GM21529 (cell line): ENCODE data around the gene CKM.
"Not testable (repeated sequence)": the region's sequence is repeated elsewhere in the genome, so short reads cannot be mapped to it uniquely, and the experiment has no call there.

ENCODE experiments used
- ATAC-seq: cut with Tn5 transposase; IDR thresholded peaks from one replicate; pipeline ENCODE4 v1.9.1; 2021; ENCODE audit not compliant: unreplicated experiment

The CKM gene

DNA sequence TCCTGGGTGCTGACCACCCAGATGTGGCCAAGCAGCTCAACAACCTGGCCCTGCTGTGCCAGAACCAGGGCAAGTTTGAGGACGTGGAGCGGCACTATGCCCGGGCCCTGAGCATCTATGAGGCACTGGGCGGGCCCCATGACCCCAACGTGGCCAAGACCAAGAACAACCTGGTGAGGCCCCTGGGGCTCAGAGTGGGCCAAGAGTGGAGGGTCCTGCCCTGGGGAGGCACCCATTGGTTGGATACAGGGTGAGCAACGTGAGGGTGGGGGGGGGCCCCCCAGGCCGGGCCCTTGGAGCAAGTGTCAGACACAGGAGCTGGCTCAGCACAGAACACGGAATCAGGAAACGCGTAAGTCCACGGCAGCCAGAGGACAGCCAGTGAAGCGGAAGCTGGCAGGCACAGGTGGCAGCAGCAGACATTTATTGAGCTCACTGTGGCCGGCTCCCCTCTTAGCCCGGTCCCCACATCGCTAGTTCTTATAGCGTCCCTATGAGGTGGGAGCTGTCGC lies 26.8 kb upstream of the CKM start:
- ATAC-seq: no peak

DNA sequence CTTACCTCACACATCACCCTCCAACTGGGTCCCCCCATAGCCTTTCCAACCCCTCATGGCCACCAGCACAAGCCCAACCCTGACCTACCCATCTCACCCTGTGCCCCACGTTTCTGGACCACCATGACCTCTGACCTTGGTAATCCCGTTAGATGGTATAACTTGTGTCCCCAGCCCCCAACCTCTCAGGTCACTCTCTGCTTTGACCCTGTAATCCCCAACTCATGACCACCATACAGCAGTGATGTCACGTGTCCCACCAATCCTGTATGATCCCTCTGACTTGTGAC lies 26.4 kb upstream of the CKM start:
- no peak for ATAC-seq

DNA sequence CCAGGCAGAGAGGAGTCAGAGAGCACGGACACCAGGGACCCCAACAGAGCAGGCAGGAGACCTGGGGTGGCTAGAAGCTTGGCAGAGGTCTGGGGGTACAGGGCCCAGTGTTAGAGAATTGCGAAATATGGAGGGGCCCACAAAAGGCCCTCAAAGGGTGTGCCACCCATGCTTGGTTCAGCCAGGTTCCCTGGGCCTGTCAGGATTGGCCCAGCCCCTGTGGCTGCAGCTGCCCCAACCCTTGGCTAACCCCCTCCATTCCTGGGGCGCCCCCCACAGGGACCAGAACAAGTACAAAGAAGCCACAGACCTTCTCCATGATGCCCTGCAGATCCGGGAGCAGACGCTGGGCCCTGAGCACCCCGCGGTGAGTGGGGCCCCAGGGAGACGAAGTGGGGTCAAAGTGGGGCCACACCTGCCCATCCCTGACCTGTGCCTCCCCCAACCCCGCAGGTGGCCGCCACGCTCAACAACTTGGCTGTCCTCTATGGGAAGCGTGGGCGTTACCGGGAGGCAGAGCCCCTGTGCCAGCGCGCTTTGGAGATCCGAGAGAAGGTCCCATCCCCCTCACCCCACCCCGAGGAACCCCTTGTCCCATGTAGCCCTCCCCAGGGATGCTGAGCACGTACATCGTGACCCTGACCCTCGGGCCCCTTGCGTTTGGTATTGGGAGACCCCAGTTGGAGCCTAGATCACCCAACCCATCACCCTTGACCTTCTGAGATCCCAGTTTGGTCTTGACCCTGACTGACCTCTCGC lies 25.9 kb upstream of the CKM start:
- ATAC-seq: no peak

DNA sequence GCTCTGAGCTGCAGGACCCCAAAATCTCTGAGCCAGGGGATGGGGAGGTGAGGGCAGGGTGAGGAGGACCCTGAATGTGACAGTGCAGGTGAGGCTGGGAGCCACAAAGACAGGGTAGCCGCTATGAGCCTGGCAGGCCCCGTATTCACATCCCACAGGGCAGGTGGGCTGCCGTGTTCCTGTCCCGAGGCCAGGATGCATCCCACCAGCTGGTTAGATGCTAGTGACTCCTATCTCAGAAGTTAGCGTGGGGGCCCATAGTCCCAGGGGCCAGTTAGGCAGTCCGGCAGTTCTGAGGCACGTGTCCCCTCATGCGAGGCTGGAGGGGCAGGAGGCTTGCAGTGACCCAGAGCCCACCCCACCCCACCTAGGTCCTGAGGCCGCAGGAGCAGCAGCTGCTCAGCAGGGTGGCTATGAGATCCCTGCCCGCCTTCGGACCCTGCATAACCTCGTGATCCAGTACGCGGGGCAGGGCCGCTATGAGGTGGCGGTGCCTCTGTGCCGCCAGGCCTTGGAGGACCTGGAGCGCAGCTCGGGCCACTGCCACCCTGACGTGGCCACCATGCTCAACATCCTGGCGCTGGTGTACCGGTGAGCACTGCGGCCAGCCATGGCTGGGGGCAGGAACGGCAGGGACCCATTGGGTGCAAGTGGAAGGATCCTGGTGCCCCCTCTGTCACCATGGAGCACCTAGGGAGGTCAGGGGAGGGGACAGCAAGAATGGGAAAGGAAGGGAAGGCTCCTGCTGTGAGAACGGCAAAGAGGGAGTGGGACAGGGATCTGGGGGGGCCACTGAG lies 25.1 kb upstream of the CKM start:
- no peak for ATAC-seq

DNA sequence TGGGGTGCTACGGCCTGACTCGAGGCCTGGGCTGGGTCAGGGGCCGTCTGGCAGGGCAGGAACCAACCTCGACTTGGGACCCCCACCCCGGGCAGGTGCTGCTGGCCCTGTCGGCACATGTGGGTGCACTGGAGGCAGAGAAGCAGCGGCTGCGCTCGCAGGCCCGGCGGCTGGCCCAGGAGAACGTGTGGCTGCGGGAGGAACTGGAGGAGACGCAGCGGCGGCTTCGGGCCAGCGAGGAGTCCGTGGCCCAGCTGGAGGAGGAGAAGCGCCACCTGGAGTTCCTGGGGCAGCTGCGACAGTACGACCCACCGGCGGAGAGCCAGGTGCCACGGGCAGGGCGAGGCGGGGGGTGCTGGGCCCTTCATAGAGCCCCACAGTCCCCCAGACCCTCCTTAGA lies 23.8 kb upstream of the CKM start:
- ATAC-seq: no peak

DNA sequence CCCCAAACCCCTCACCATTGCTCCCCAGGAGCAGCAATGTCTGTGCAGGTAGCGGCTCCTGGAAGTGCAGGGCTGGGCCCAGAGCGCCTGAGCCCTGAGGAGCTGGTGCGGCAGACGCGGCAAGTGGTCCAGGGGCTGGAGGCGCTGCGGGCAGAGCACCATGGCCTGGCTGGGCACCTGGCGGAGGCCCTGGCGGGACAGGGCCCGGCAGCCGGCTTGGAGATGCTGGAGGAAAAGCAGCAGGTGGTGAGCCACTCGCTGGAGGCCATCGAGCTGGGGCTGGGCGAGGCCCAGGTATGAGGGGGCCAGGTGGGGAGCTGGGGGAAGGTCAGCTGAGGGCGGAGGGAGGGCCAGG lies 22.8 kb upstream of the CKM start:
- ATAC-seq: no peak

DNA sequence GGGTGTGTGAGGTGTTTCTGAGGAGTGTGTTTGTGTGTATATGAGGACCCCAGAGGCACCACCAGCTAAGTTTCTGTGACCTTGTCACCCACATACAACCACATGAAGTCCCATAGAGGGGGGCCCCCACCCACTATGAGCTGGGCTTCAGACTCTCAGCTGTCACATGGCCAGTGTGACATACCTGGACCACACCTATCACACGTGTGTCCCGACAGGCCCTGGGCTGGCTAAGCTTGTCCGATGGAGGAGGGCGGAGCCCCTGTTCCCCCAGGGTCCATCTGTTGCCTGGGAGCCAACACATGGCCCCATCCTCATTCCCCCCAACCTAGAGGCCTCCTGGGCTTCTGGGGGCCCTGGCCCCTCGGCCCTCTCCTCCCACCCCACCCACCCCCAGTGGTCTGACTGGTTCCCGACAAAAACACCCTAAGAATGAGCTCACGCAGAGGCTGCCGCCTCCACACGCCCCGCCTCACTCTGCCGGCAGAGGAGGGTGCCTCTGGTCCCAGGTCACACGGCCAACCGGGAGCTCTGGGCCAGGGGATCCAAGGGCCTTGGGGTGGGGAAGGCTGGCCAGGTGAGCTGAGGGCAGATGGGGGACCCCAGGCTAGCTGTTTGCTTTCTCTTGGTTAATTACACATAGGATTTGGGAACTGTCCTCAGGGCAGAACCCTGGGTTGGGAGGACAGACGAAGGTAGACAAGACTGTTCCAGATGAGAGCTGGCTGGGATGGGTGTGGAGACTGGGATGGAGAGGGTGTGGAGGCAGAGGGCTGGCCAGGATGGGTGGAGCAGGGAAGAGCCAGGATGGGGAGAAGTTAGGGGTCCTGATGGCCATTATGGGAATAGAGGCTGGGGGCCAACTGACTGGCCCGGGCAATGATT lies 22.2 kb upstream of the CKM start:
- ATAC-seq: no peak

DNA sequence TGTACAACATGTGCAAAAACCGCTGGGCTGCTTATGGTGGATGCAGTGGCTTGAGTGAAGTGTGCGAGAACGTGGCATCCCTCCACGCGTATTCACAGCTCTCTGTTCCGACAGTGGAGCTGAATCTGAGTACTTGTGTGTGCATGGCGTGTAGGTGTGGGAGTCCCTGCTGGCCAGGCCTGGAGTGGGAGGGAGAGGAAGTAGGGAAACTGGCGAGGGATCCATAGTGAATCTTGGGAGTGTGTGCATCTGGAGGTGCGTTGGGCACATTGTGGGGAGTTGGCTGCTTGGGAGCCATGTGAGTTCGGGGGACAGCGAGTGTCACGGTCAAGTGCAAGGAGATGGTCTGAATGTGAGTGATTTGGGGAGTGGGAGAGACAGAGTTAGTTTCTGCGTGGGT lies 20.2 kb upstream of the CKM start:
- no peak for ATAC-seq

DNA sequence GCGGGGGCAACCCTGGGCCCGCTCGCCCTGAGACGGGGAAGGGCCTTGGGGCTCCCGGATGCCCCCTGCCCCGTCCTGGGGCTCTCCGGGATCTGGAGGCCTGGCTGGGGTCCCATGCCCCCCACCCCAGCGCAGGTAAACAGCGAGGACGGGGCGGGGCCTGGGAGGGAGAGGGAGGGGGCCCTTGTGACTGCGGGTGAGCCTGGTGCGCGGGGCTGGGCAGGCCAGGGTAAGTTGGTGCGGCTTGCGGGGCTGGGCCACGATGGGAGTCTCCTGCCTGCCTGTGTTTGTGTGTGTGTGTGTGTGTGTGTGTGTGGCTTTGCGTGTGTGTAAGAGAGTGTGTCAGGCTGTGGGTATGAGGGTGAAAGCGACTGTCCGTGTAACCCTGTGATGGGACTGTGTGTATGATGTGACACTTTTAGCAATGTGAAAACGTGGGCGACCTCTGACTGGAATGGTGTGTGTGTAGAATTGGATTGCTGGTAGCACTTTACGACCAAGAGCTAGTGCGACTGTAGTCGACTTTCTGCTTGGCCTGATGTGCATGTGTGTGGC lies 18.3 kb upstream of the CKM start:
- no peak for ATAC-seq

DNA sequence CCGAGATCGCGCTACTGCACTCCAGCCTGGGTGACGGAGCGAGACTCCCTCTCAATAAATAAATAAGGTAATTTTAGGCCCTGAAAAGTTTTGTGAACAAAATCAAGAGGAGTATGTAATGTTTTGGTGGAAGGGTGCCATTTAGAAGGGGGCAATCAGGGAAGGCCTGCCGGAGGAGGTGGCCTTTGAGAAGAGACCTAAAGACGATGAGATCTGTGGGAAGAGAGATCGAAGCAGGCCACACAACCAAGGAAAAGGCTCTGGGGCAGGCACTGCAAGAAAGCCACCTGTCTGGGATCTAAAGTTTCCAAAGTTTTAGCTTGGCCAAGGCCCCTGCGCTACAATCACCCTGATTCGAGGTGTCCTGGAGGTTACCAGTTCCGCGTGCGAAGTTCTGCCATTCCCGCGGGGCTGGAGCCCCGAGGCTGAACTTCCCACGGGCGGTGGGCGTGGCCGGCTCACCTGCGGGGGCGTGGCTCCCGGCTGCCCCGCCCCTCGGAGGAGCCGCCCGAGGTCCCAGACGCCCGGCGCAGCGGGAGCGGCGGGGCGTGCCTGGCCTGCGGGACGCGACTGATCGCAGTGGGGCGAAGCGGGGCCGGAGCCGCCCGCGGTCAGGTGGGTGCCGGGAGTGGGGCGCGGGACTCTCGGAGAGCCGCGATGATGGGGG lies 17.7 kb upstream of the CKM start, which contains the start of gene KLC3:
Gene KLC3, plus strand, starts transcription at position 519 of the 667 bp plus-strand sequence. CDS start 4,792 bp downstream, outside the sequence.
- no peak for ATAC-seq

DNA sequence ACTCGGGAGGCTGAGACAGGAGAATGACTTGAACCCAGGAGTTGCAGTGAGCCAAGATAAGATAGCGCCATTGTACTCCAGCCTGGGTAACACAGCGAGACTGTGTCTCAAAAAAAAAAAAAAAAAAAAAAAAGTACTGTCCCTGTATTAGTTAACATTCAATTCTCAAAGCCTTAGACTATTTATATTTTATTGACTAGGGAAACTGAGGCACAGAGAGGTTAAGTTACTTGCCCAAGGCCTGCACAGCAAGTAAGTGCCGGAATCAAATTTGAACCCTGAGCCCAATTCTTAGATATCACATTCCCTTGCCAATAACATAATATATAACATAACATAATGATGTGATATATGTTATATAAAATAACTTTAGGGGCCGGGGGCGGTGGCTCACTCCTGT lies 17.0 kb upstream of the CKM start:
- no peak for ATAC-seq

DNA sequence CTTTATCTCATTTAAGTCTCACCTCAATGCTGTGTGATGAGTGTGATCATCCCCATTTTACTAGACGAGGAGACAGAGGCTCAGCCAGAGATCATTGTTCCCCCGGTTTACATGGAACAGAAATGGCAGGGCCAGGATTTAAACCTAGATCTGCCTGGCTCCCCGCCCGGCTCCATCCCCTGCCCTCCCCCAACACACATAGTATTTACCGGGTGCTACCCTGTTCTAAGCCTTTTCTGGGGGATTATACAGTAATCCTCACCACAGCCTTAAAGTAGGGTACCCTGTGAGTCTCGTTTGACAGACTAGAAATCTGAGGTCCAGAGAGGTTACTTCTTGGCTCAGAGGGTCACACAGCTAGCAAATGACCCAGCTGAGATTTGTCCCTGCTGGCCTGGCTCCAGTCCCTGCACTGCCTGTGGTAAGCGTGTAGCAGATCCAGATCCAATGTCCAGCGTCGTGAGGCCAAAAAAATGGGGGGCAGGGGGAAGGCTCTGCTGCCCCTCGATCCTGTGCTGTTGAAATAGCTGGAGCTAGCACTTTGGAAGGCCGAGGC lies 14.1 kb upstream of the CKM start:
- no peak for ATAC-seq

DNA sequence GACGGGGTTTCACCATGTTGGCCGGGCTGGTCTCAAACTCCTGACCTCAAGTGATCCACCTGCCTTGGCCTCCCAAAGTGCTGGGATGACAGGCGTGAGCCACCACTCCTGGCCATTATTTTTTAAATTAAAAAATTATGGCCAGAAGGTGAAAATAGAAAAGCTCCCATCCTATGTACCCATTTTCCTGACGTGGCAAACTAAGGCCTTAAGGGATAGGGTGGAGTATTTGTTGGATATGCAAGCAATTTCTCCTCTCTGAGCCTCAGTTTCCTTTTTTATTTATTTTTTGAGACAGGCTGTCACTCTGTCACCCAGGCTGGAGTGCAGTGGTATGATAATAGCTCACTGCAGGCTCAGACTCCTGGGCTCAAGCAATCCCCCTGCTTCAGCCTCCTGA lies 12.2 kb upstream of the CKM start:
- ATAC-seq: not testable (repeated sequence)

DNA sequence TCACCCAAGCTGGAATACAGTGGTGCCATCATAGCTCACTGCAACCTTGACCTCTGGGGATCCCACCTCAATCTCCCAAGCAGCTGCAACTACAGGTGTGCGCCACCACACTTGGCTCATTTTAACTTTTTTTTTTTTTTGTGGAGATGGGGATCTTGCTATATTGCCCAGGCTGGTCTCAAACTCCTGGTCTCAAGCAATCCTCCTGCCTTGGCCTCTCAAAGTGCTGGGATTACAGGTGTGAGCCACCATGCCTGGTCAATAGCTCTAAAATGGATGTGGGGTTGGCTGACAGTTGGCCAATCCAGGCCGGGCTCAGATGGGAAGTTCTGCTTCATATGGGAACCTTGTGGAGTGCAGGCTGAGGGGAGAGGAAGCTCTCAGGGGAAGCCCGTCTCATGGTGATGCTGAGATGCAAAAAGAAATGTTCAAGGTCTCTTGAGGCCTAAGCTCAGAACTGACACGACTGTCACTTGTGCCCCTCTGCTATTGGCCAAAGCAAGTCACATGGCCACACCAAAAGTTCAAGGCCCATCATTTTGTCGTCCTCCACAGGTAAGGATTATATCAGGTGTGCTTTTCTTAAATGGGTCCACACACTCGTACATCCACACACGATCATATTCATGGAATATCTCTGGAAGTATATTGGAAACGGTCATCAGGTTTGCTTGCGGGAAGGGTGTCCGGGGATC lies 11.1 kb upstream of the CKM start:
- ATAC-seq: no peak

DNA sequence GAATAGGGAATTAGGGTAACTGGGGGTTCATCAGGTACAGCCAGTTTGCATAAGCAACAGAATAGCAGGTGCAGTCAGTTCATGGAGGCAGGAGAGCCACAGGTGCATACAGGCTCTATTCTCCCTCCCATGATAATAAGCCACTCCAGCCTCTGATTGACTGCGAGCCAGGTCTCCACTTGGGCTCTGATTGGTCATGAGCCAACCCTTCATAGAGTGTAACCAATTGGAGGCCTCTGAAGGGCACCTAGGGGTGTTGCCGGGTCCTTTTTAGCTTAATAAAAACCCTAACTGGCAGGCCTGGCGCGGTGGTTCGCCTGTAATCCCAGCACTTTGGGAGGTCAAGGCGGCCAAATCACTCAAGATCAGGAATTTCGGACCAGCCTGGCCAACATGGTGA lies 8.7 kb upstream of the CKM start:
- ATAC-seq: no peak

DNA sequence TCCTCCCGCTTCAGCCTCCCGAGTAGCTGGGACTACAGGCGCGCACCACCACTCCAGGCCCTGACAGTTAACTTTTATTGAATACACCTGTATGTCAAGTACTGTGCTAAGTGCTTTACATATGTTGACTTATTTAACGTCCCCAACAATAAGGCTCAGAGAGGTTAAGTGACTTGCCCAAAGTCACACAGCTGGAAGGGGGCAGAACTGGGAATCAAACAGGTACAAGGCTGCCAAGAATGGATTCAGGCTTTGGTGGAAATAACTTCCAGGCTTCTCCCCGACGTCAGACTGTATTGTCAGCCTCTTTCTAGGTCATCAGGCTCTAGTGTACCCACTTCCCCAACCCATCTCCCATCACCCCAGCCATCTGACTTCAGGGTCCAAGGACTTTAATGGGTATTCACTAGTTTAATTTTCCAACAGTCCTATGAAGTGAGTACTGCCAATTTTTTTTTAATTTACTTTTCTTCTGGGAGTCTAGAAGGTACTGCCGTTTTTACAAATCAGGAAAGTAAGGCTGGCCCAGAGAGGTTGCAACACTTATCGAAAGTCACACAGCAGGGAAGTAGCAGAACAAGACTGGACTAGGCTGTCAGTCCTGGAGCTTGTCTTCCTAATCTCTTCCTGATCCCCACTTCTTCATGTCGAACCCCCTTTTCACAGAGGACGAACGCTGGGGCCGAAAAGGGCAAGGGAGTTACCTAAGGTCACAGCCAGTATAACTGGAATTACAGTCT lies 4.9 kb upstream of the CKM start:
- ATAC-seq: no peak

DNA sequence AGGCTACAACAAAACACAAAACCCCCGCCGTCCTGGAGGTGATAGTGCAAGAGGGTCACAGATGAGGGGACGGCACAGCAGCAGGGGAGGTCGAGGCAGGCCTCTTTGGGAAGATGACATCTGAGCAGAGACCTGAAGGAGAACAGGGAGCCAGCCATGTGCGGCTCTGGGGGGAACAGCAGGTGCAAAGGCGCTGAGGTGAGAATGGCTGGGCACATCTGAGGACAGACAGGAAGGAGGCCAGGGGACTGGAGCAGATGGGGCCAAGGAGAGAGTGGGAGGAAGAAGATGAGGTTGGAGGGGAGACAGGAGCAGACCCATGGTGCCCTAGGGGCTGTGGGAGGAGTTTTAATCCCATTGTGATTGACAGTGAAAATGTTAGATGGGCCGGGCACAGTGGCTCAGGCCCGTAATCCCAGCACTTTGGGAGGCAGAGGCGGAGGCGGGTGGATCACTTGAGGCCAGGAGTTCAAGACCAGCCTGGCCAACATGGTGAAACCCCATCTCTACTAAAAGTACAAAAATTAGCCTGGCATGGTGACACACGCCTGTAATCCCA lies 1.8 kb upstream of the CKM start:
- ATAC-seq: no peak

DNA sequence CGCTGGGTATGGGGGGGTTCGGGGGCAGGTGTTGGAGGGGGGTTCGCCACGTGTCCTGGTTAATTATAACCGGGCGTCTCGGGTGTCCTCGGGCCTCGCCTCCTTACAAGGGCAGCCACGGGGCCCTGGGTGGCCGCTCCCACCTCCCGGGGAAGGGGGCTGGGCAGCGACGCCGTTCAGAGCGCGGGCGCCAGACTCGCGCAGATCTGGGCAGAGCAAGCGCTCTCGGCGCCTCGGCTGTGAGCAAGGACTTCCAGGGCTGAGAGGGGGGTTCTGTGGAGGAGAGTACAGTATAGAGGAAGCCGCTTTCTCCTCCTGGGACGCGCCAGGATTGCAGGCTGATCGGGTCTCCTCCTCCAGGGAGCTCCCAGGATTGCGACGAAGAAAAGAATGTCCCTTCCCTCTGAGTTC lies 1.0 kb upstream of the CKM start:
- no peak for ATAC-seq

DNA sequence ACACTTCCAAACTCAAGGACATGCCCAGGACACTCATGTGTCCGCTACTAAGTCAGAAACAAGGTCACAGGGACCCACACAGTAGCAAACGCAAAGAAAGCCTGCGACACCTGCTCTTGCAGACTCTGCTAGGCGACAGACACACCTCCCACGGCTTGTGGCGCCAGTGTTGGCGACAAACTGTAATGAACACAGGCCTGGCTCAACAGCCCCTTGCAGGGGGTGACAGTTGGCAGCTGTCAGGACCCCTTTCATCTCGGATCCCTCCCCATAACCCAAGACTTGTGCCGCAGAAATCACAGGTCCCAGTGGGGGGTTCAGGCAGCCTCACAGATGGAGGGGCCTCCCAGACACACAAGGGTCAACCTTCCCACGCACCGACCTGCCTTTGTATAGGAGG lies 364 bp downstream of the CKM start:
- no peak for ATAC-seq
